GM18868 (cell line): ENCODE results near the gene PCDHGA5.
"Not testable (repeated sequence)": the region's sequence is repeated elsewhere in the genome, so short reads cannot be mapped to it uniquely, and the experiment has no call there.

Experiments
- ATAC-seq: cut with Tn5 transposase; IDR thresholded peaks from one replicate; pipeline ENCODE4 v1.9.1; 2021; ENCODE audit warnings: mild to moderate bottlenecking, moderate library complexity; ENCODE audit not compliant: unreplicated experiment

PCDHGA5 gene

GRCh38 chr5:141349917-141350619, 13.9 kb upstream of the PCDHGA5 start, which contains the start of gene PCDHGB1:
TSS of gene PCDHGB1 (plus strand) at chr5:141350099. CDS start at chr5:141350261, 162 bp downstream.
- ATAC-seq, result peak; percentile 84

- no peak for ATAC-seq
Observed at GRCh38 chr5:141351591-141351990, 12.4 kb upstream of the PCDHGA5 start.

- ATAC-seq, result peak; percentile 37
Observed at GRCh38 chr5:141354900-141355469, 9.0 kb upstream of the PCDHGA5 start, which contains the start of gene PCDHGA4. TSS of gene PCDHGA4 (plus strand) at chr5:141355021. CDS start at chr5:141355108, 87 bp downstream.

- no peak for ATAC-seq
Observed at GRCh38 chr5:141355641-141356040, 8.3 kb upstream of the PCDHGA5 start.

- no peak for ATAC-seq
Observed at GRCh38 chr5:141356133-141356532, 7.8 kb upstream of the PCDHGA5 start.

GRCh38 chr5:141356950-141357349, 7.0 kb upstream of the PCDHGA5 start:
- ATAC-seq, result no peak

GRCh38 chr5:141359790-141360426, 4.1 kb upstream of the PCDHGA5 start, which contains the start of gene PCDHGB2:
TSS of gene PCDHGB2 (plus strand) at chr5:141359994. CDS start at chr5:141360136, 142 bp downstream.
- peak; percentile 79 for ATAC-seq

- no peak for ATAC-seq
Observed at GRCh38 chr5:141360685-141361084, 3.3 kb upstream of the PCDHGA5 start.

- no peak for ATAC-seq
Observed at GRCh38 chr5:141362719-141363118, 1.2 kb upstream of the PCDHGA5 start.

- ATAC-seq, result no peak
Observed at GRCh38 chr5:141366016-141366896, 2.3 kb downstream of the PCDHGA5 start.

- peak; percentile 99 for ATAC-seq
Observed at GRCh38 chr5:141369994-141370848, 6.3 kb downstream of the PCDHGA5 start, which contains the start of gene PCDHGB3. TSS of gene PCDHGB3 (plus strand) at chr5:141370242. CDS start at chr5:141370395, 153 bp downstream.

- no peak for ATAC-seq
Observed at GRCh38 chr5:141371572-141372475, 7.9 kb downstream of the PCDHGA5 start.

- ATAC-seq, result no peak
Observed at GRCh38 chr5:141373673-141374317, 9.8 kb downstream of the PCDHGA5 start, which contains the start of gene PCDHGA6. TSS of gene PCDHGA6 (plus strand) at chr5:141373891. CDS start at chr5:141374084, 193 bp downstream.

GRCh38 chr5:141374627-141375026, 10.7 kb downstream of the PCDHGA5 start:
- no peak for ATAC-seq

GRCh38 chr5:141375444-141376155, 11.6 kb downstream of the PCDHGA5 start:
- not testable (repeated sequence) for ATAC-seq

GRCh38 chr5:141382469-141383294, 18.7 kb downstream of the PCDHGA5 start, which contains the start of gene PCDHGA7:
TSS of gene PCDHGA7 (plus strand) at chr5:141382742. CDS start at chr5:141382900, 158 bp downstream.
- peak; percentile 83 for ATAC-seq
